Fibroblast of lung (primary cell): ENCODE measurements around the gene DAAM1. TPM values are rescaled to one million over a fixed set of nuclear protein-coding genes. Genes with fewer than 3 reads are reported as not detected.
A peak's percentile ranks its signal among the peaks of the same experiment; 100 is the strongest.

ENCODE experiments used
- DNase-seq, 2 donors: peaks; one replicate each; pipeline versions ENCODE4 v3.0.0 to v3.0.0-alpha.2; 2010; ENCODE audit warnings: low read depth in 2 of 2
- H2AFZ ChIP-seq: 2 replicates; pipeline ENCODE4 v1.5.1; 2012; ENCODE audit warnings: low read length, control low read depth, inconsistent platforms
- H3K27ac ChIP-seq: 2 replicates; pipeline ENCODE4 v1.5.1; 2011; ENCODE audit warnings: low read length, control low read depth; ENCODE audit not compliant: insufficient read depth
- H3K27me3 ChIP-seq: 2 replicates; pipeline ENCODE4 v1.5.1; 2011; ENCODE audit warnings: mild to moderate bottlenecking, low read length; ENCODE audit not compliant: control insufficient read depth, insufficient read depth
- H3K36me3 ChIP-seq: 2 replicates; pipeline ENCODE4 v1.5.1; 2011; ENCODE audit warnings: low read length; ENCODE audit not compliant: control insufficient read depth, insufficient read depth
- H3K4me1 ChIP-seq: 2 replicates; pipeline ENCODE4 v1.5.1; 2011; ENCODE audit warnings: low read length; ENCODE audit not compliant: control insufficient read depth, insufficient read depth; ENCODE audit errors: extremely low read depth
- H3K4me2 ChIP-seq: 2 replicates; pipeline ENCODE4 v1.5.1; 2011; ENCODE audit warnings: low read length, control low read depth; ENCODE audit not compliant: insufficient read depth; ENCODE audit errors: extremely low read depth
- H3K4me3 ChIP-seq, 4 experiments: fragments of 200-600 bp in 1 of 4; sonication (generic) in 1 of 4; replicated peaks in 1 of 4; 2 replicates each; pipeline ENCODE4 v1.5.1; 2011 to 2016; ENCODE audit warnings: low read length in 4 of 4, low read depth in 3 of 4, mild to moderate bottlenecking in 3 of 4, control low read depth in 2 of 4, inconsistent platforms in 1 of 4, mixed read lengths in 1 of 4; ENCODE audit not compliant: insufficient read depth in 1 of 4; ENCODE audit errors: control extremely low read depth in 1 of 4
- H3K79me2 ChIP-seq: 2 replicates; pipeline ENCODE4 v1.5.1; 2012; ENCODE audit warnings: mild to moderate bottlenecking, low read length, inconsistent platforms; ENCODE audit not compliant: control insufficient read depth, insufficient read depth
- H3K9ac ChIP-seq: 2 replicates; pipeline ENCODE4 v1.5.1; 2011; ENCODE audit warnings: mild to moderate bottlenecking, low read length, control low read depth; ENCODE audit not compliant: insufficient read depth
- H3K9me3 ChIP-seq: 2 replicates; pipeline ENCODE4 v1.5.1; 2012; ENCODE audit warnings: low read depth, low read length; ENCODE audit not compliant: control insufficient read depth, insufficient read depth
- H4K20me1 ChIP-seq: 2 replicates; pipeline ENCODE4 v1.5.1; 2011; ENCODE audit warnings: low read length; ENCODE audit not compliant: control insufficient read depth, insufficient read depth; ENCODE audit errors: extremely low read depth
- EZH2 ChIP-seq: IDR thresholded peaks from 2 replicates; pipeline ENCODE4 v1.5.1; 2012; ENCODE audit warnings: low read length, control low read depth, mild to moderate bottlenecking; ENCODE audit errors: missing control alignments
- polyA plus RNA-seq, 2 donors: library from polyadenylated mRNA; depleted of rRNA in 1 of 2; stranded (reverse) in 1 of 2; unstranded in 1 of 2; fragments of >200 nt; gene quantifications; 2 replicates each; pipeline ENCODE4 v1.2.1, GENCODE V29; 2011 to 2012; ENCODE audit warnings: missing spikeins in 1 of 2
- total RNA-seq: library from RNA; depleted of rRNA; stranded (reverse); fragments of >200 nt; gene quantifications from 2 replicates; pipeline ENCODE4 v1.2.1, GENCODE V29; 2014
- TF ChIP-seq, protein P1 (sequence below), 2 donors: IDR thresholded peaks in 1 of 2; conservative IDR thresholded peaks in 1 of 2; 1 replicate in 1 of 2; 2 replicates in 1 of 2; pipeline ENCODE4 v1.5.1; 2011 to 2012; ENCODE audit warnings: low read length in 2 of 2, control low read depth in 1 of 2, inconsistent platforms in 1 of 2, low read depth in 1 of 2, mild to moderate bottlenecking in 1 of 2

Gene DAAM1
- total and polyA plus RNA-seq, 2 donors (not counting 1 experiment from before 2014, with no cell fraction given) = 15.5 to 36.3 TPM

DNA sequence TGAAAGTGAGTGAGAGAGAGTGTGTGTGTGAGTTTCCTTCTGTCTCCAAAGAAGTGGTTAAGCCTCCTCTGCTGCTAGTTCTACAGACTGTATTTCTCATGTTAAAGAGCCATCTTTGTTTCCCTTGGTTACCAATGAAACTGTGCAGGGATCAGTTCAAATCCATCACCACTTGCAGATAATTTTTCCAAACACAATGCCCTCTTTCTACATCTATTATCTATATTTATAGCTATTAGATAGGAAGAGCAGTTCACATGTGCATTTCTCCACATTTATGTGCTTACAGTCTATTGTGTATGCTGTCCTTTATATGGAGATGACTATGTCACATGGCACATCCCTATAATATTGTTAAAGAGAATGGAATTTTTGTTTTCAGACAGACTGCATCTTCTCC is 2.2 kb upstream of the DAAM1 start:
- H3K27me3 ChIP-seq = no peaks in the 10 kb centered on the region
- H3K27ac ChIP-seq = no peak overlapping the region
- TF ChIP-seq, protein P1, sequence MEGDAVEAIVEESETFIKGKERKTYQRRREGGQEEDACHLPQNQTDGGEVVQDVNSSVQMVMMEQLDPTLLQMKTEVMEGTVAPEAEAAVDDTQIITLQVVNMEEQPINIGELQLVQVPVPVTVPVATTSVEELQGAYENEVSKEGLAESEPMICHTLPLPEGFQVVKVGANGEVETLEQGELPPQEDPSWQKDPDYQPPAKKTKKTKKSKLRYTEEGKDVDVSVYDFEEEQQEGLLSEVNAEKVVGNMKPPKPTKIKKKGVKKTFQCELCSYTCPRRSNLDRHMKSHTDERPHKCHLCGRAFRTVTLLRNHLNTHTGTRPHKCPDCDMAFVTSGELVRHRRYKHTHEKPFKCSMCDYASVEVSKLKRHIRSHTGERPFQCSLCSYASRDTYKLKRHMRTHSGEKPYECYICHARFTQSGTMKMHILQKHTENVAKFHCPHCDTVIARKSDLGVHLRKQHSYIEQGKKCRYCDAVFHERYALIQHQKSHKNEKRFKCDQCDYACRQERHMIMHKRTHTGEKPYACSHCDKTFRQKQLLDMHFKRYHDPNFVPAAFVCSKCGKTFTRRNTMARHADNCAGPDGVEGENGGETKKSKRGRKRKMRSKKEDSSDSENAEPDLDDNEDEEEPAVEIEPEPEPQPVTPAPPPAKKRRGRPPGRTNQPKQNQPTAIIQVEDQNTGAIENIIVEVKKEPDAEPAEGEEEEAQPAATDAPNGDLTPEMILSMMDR (conservative IDR thresholded peaks at IDR 0.05 in 1 of 2, IDR thresholded peaks at IDR 0.05 in 1 of 2; ENCODE audit: low read depth in 1 of 2, low read length in 2 of 2) = no peak
- TF ChIP-seq EZH2 = peak; percentile 30
- no peaks in the 10 kb centered on the region for H3K9me3 ChIP-seq
- DNase-seq = no peak
- H3K79me2 ChIP-seq = peaks cover 9% of the 10 kb centered on the region
- no peak overlapping the region for H3K4me2 ChIP-seq
- no peak overlapping the region for H3K4me3 ChIP-seq
- no peaks in the 10 kb centered on the region for H4K20me1 ChIP-seq
- no peaks in the 10 kb centered on the region for H3K36me3 ChIP-seq
- H3K9ac ChIP-seq = no peak overlapping the region
- H2AFZ ChIP-seq = no peak overlapping the region
- peaks cover 4% of the 10 kb centered on the region for H3K4me1 ChIP-seq

DNA sequence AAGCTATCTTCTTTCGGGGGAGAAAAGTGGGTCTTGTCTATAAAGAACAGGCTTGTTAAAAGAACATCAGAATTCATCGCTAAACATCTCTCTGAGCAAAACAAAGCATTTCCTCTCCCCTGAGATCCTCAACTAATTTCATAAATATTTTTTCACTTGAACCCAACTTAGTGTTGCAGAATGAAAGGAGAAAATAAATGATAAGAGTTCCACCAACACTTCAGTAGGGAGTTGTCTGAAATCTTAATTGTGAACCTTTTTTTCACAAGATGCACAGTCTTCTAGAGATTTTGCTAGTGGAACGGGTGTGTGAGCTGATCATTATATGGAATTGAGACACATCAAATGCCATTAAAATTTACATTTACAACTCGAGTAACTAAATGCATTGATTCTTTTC is 1.3 kb upstream of the DAAM1 start:
- no peaks in the 10 kb centered on the region for H3K9me3 ChIP-seq
- no peak overlapping the region for H3K4me2 ChIP-seq
- no peak overlapping the region for H2AFZ ChIP-seq
- DNase-seq = no peak
- H3K27ac ChIP-seq = no peak overlapping the region
- peaks cover 4% of the 10 kb centered on the region for H3K4me1 ChIP-seq
- H3K4me3 ChIP-seq = no peak overlapping the region
- no peak overlapping the region for H3K9ac ChIP-seq
- TF ChIP-seq, protein P1 (conservative IDR thresholded peaks at IDR 0.05 in 1 of 2, IDR thresholded peaks at IDR 0.05 in 1 of 2; ENCODE audit: low read depth in 1 of 2, low read length in 2 of 2) = no peak
- no peak for TF ChIP-seq EZH2
- H3K27me3 ChIP-seq = no peaks in the 10 kb centered on the region
- no peaks in the 10 kb centered on the region for H3K36me3 ChIP-seq
- no peaks in the 10 kb centered on the region for H4K20me1 ChIP-seq
- H3K79me2 ChIP-seq = peaks cover 14% of the 10 kb centered on the region

DNA sequence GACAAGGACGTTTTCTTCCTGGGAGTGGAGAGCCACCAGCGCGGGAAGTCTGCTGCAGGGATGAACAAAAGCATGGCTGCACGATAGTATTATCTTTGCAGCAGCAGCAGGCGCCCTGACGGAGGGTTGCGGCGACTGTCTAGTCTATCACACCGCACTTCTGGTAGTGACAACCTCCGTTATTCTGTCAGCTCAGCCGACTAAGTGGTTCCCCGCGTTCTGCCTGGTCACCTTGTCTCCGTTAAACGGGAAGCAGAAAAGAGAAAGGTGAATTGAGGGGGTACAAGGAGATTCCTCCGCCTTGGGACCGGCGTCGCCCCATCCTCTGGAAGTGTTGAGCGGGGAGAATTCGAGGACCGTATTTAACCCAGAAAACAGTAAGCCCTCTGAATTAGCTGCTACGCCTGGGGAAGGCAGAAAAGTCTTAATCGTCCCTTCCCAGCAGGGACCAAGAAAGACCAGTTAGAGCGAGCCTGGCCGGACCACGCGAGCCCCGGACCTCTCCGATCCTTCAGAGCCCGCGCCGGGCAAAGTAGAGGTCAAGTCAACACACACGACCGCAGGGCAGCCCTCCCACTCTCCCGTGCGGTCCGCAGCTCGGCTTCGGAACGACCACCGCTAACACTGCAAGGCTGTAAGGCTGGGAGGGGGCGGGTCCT is 536 bp upstream of the DAAM1 start:
- Histone ChIP-seq H3K27ac (no peak overlapping the region), H3K79me2 (peaks cover 19% of the 10 kb centered on the region), H3K4me2 (peak overlapping the region; percentile 100), H4K20me1 (no peaks in the 10 kb centered on the region), H3K4me3 (peak overlapping the region; percentile 64 to 92 (median 86)), H3K27me3 (no peaks in the 10 kb centered on the region), H2AFZ (peak overlapping the region; percentile 60), H3K9me3 (no peaks in the 10 kb centered on the region), H3K4me1 (peaks cover 4% of the 10 kb centered on the region), H3K36me3 (no peaks in the 10 kb centered on the region), H3K9ac (peak overlapping the region; percentile 61)
- DNase-seq = no peak
- TF ChIP-seq, protein P1 (conservative IDR thresholded peaks at IDR 0.05 in 1 of 2, IDR thresholded peaks at IDR 0.05 in 1 of 2; ENCODE audit: low read depth in 1 of 2, low read length in 2 of 2) = no peak
- TF ChIP-seq EZH2 = peak; percentile 27
